IPS-20b (cell line): ENCODE measurements around the gene FKTN.

Source experiments
- H3K27ac ChIP-seq: one replicate; pipeline ENCODE4 v1.5.1; 2013; ENCODE audit warnings: low read length
- H3K27me3 ChIP-seq: 2 replicates; pipeline ENCODE4 v1.6.1; 2013; ENCODE audit warnings: mild to moderate bottlenecking, low read length, inconsistent platforms; ENCODE audit not compliant: insufficient read depth
- H3K36me3 ChIP-seq: 2 replicates; pipeline ENCODE4 v1.6.1; 2013; ENCODE audit warnings: low read depth, mild to moderate bottlenecking, inconsistent platforms, low read length, moderate library complexity; ENCODE audit not compliant: insufficient read depth
- H3K4me1 ChIP-seq: 2 replicates; pipeline ENCODE4 v1.6.1; 2013; ENCODE audit warnings: mild to moderate bottlenecking, control low read depth, inconsistent platforms, low read length, moderate library complexity; ENCODE audit not compliant: insufficient read depth
- H3K4me3 ChIP-seq: 2 replicates; pipeline ENCODE4 v1.5.1; 2013; ENCODE audit warnings: mild to moderate bottlenecking, low read length, inconsistent platforms
- H3K9ac ChIP-seq: 2 replicates; pipeline ENCODE4 v1.6.1; 2013; ENCODE audit warnings: low read depth, mild to moderate bottlenecking, inconsistent platforms, low read length, moderate library complexity
- H3K9me3 ChIP-seq: 2 replicates; pipeline ENCODE4 v1.6.1; 2013; ENCODE audit warnings: mild to moderate bottlenecking, low read depth, low read length, inconsistent platforms; ENCODE audit not compliant: insufficient read depth

Gene FKTN

DNA sequence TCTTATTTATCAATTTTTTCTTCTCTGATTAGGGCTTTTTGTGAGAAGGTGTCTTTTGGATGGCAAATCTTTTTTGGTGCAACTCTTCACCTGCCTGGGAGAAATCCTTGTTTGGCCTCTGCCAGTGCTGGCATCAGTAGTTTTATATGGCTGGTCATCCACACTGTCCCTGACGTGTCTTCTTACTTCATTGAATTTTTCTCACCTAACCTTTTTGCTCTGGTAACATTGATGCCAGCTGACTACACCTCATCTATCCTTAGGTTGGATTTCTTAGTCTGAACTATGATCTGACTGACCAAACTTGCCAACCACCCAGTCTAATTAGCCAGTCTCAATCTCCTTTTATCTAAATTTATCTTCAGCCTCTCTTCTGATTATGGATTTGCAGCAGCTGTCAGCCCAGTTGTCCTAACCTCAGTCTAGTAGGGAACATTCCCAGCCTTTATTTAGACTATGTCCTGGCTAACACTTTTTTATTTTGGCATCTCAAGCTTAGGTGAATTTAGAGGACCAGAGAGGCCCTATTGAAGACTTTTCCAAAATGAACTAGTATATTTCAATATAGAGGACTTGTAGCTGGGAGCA, 125.9 kb downstream of the FKTN start:
- no peak overlapping the region for H3K9ac ChIP-seq
- H3K27me3 ChIP-seq: no peaks in the 10 kb centered on the region
- H3K4me3 ChIP-seq: no peak overlapping the region
- H3K9me3 ChIP-seq: no peaks in the 10 kb centered on the region
- no peaks in the 10 kb centered on the region for H3K36me3 ChIP-seq
- no peaks in the 10 kb centered on the region; the same call in 1 of the 2 replicates for H3K4me1 ChIP-seq
- no peak overlapping the region for H3K27ac ChIP-seq

DNA sequence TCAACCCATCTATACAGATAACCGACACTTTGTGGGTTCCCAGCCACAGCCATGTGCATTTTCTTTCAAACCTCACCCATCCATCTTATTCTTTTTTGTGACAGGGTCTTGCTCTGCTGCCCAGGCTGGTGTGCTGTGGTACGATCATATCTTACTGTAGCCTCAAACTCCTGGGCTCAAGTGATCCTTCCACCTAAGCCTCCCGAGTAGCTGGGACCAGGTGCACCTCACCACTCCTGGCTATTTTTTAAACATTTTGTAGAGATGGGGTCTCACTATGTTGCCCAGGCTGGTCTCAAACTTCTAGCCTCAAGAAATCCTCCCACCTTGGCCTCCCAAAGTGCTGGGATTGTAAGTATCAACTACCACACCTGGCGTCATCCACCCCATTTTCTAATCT, 129.0 kb downstream of the FKTN start:
- Histone ChIP-seq H3K4me1 (no peaks in the 10 kb centered on the region), H3K27me3 (peaks cover 8% of the 10 kb centered on the region), H3K9ac (no peak overlapping the region), H3K9me3 (no peaks in the 10 kb centered on the region), H3K36me3 (no peaks in the 10 kb centered on the region), H3K27ac (no peak overlapping the region), H3K4me3 (no peak overlapping the region)
